Stimulated activated CD8-positive, alpha-beta memory T cell treated with anti-CD3 and anti-CD28 coated beads, Interleukin-7, amount 100 ng/mL, for 4 hours (primary cell): ENCODE data around the gene HS6ST1.
"Not testable (repeated sequence)": the region's sequence is repeated elsewhere in the genome, so short reads cannot be mapped to it uniquely, and the experiment has no call there.

Experiments
- DNase-seq, 2 donors: peaks; one replicate each; pipeline ENCODE4 v3.0.0-alpha.2; 2020; ENCODE audit warnings: low read depth in 2 of 2

Gene HS6ST1

DNA sequence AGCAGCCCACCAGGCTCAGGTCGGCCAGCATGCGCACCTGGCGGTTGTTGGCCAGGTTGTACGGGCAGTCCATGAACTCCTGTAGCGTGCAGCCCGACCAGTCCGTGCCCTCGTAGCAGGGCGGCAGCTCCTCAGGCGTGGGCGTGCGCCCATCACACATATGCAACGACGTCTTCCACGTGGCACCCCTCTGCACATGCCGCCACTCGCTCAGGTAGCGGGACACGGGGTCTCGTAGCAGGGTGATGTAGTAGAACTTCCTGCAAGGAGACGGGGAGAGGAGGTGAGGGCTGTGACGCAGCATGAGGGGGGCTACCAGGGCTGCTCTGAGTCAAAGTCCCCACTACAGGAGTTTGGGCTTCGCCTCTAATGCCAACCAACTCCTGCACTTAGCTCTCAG, 50.1 kb downstream of the HS6ST1 start:
- DNase-seq, result not testable (repeated sequence)

DNA sequence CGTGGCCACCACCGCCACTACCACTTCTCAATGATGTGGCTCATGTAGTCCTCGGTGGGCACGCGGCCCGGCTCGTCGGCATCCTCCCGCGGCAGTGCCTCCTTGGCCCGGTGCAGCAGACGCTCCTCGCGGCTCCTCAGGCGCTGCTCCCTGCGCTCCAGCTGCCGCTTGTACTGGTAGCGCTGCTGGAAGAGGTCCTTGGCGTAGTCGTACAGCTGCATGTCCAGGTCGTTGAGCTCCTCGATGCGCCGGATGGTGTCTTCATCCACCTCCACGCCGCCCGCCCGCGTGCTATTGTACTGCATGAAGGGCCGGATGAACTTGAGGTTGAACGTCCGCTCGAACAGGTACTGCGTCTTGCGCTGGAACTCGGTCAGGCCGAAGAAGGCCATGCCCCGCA, 50.5 kb downstream of the HS6ST1 start:
- not testable (repeated sequence) for DNase-seq

- DNase-seq, result not testable (repeated sequence)
Observed at GRCh38 chr2:128267649-128268048, 51.0 kb downstream of the HS6ST1 start.

- not testable (repeated sequence) for DNase-seq
Observed at GRCh38 chr2:128267197-128267596, 51.5 kb downstream of the HS6ST1 start.

- not testable (repeated sequence) for DNase-seq
Observed at GRCh38 chr2:128266463-128266862, 52.2 kb downstream of the HS6ST1 start.

- DNase-seq, result not testable (repeated sequence)
Observed at GRCh38 chr2:128265608-128265993, 53.1 kb downstream of the HS6ST1 start.

DNA sequence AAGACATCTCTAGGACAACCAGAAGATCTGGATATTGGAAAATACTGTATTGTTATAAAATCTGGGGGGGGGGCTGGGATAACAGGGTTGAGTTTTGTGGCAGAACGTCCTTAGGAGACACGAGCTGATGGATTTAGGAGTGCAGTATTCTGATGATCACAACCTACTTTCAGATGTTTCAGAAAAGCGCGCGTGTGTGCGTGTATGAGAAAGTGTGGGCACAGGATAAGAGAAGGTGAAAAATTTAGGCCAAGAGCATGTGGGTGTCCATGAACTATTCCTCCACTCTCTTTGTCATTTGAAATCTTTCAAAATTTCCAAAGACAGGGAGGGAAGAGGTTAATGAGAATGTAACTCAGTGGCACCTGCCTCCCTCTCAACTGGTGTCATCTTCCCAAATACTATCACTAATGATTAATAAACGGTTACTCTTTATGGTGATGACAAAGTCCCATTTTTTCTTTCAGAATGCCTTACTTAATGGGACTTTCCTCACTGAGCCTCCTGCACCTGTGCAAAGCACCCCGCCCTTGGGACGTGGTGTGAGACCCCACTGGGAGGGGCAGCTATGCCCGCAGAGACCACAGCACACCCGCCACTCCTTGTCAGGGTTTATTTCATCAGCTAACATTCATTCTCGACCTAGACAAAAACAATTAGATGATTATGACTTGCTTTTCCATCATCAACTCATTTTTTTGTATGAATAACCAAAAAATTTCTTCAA, 53.6 kb downstream of the HS6ST1 start:
- no peak for DNase-seq

- DNase-seq, result no peak
Observed at GRCh38 chr2:128263902-128264331, 54.8 kb downstream of the HS6ST1 start.

DNA sequence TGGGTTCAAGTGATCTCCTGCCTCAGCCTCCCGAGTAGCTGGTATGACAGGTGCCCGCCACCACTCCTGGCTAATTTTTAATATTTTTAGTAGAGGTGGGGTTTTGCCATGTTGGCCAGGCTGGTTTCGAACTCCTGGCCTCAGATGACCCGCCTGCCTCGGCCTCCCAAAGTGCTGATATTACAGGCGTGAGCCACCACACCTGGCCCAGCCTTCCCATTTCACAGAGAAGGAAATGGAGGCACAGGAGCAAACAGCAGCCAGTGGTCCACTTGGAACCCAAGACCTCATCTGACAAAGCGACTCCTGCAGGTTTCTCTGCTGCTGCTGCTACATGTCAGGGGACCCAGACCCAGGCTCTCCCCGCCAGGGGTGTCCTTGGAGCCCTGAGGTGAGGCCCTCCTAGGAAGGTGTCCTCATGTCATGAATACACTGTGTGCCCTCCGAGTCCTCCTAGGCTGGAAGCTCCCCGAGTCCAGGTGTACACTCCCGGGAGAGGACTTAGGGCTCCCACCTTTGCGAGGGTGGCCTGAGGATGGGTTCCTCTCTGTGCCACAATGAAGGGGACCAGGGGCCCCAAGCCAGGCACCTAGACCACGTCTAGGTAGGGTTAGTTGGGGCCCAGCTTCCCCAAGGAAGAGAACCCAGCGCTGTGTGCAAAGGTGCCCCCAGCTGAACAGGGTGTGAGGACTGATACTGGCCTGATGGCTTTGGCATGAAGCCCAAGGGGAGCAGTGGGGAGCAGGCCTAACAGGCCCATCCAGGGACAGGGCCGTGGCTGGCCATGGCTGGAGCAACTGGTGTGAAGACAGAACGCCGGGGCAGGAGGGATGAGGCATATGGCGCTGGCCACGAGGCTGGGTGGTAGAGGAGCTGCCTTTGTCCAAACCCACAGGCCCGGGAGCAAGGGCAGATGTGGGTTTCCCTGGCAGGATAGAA, 56.1 kb downstream of the HS6ST1 start:
- no peak for DNase-seq

- DNase-seq, result no peak
Observed at GRCh38 chr2:128261245-128262128, 57.2 kb downstream of the HS6ST1 start.

GRCh38 chr2:128260239-128261138, 58.2 kb downstream of the HS6ST1 start:
- DNase-seq, result no peak

- DNase-seq, result no peak
Observed at GRCh38 chr2:128259585-128259984, 59.1 kb downstream of the HS6ST1 start.

DNA sequence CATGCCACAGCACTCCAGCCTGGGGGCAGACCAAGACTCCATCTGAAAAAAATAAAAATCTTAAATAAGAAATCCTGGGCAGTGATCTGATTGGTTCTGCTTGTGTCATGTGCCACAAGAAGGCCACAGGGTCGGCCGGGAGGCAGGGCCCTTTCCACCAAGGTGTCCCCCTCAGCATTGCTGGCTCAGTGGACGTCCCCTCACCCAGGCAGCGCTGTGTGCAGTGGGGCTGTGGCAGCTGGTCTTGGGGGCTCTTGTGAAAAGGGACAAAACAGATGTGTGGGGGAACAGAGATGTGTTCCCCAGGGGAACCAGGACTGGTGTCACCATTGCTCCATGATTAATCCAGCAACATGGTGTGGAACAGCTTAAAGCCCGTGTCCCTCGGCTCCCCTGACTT, 60.5 kb downstream of the HS6ST1 start:
- DNase-seq, result no peak

DNA sequence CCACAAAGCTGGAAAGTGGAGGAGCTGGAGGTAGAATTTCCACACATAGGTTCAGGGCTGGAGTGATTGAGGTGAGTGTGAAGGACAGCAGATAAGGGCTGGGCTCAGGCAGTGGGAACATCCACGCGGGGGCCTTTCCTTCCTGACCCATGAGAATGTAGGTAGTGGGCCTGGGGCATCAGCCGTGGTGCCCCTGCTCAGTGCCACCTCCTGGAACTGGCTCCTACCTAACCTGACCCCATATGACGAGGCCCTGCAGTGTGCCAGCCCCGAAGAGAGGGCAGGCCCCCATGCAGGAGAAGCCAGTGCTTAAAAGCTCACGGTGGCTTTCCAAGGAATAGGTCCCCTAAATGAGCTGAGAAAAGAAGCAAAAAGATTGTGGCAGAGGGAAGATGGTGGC, 66.2 kb downstream of the HS6ST1 start:
- no peak for DNase-seq

- not testable (repeated sequence) for DNase-seq
Observed at GRCh38 chr2:128252086-128252485, 66.6 kb downstream of the HS6ST1 start.

- DNase-seq, result no peak
Observed at GRCh38 chr2:128250229-128251025, 68.2 kb downstream of the HS6ST1 start.

DNA sequence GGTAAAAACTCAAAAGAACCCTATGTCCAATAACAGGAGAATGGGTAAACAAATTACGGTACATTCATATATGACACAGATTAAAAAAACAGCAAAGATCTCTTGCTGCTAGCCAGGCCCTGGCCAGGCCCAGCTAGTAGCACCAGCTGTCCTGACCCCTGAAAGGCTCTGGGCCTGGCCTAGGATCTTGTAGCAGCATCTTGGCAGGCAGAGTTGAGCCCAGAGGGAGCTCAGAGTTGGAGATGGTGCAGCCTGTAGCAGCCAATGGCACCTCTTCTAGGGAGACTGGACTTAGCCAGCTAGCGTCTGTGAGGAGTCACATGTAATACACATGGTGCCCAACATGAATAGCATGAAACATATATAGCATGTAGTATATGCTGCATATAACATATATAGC, 69.1 kb downstream of the HS6ST1 start:
- DNase-seq, result no peak

GRCh38 chr2:128245813-128246212, 72.9 kb downstream of the HS6ST1 start:
- no peak for DNase-seq

GRCh38 chr2:128241896-128242295, 76.8 kb downstream of the HS6ST1 start:
- DNase-seq, result no peak
